ENCODE results near the gene TMEM106A. TPM values are rescaled to one million over a fixed set of nuclear protein-coding genes. Genes with fewer than 3 reads are reported as not detected.

Gene TMEM106A
- total RNA-seq, 1 donor from 2014 or later = 0.99 TPM

Other genes with a start within 250 kb of the TMEM106A start
- gene AARSD1, start 247.4 kb upstream of the TMEM106A start, total RNA-seq = 12.0 and 17.5 TPM in 2 replicates
- under 0.01 and 0.20 TPM in 2 replicates for gene PTGES3L, start 231.8 kb upstream of the TMEM106A start, total RNA-seq
- gene RUNDC1, start 231.3 kb upstream of the TMEM106A start, total RNA-seq = 6.5 and 11.1 TPM in 2 replicates
- gene RPL27, start 213.5 kb upstream of the TMEM106A start, total RNA-seq = 852 and 854 TPM in 2 replicates
- gene IFI35, start 205.1 kb upstream of the TMEM106A start, total RNA-seq = 7.5 and 8.3 TPM in 2 replicates
- gene VAT1, start 189.5 kb upstream of the TMEM106A start, total RNA-seq = 155 and 161 TPM in 2 replicates
- 0.20 and 0.22 TPM in 2 replicates for gene RND2, start 186.6 kb upstream of the TMEM106A start, total RNA-seq
- 5.2 and 8.7 TPM in 2 replicates for gene BRCA1, start 86.5 kb upstream of the TMEM106A start, total RNA-seq
- 56.7 and 75.4 TPM in 2 replicates for gene NBR1, start 40.7 kb upstream of the TMEM106A start, total RNA-seq
- not detected in 2 replicates for gene CCDC200, start 16.7 kb downstream of the TMEM106A start, total RNA-seq
- gene RNU2-1, start 22.1 kb downstream of the TMEM106A start, total RNA-seq = not detected in 2 replicates
- 1.1 and 2.2 TPM in 2 replicates for gene ARL4D, start 187.1 kb downstream of the TMEM106A start, total RNA-seq

Measured in lung microvascular endothelial cell (primary cell).